COLO668 (cell line): ENCODE results near the gene SIN3B.
"Not testable (repeated sequence)": the region's sequence is repeated elsewhere in the genome, so short reads cannot be mapped to it uniquely, and the experiment has no call there.

ENCODE experiments used
- DNase-seq: peaks from one replicate; lab custom pipeline; 2025; ENCODE audit not compliant: unreplicated experiment; lab: John Stamatoyannopoulos, UW

The SIN3B gene, protein sequence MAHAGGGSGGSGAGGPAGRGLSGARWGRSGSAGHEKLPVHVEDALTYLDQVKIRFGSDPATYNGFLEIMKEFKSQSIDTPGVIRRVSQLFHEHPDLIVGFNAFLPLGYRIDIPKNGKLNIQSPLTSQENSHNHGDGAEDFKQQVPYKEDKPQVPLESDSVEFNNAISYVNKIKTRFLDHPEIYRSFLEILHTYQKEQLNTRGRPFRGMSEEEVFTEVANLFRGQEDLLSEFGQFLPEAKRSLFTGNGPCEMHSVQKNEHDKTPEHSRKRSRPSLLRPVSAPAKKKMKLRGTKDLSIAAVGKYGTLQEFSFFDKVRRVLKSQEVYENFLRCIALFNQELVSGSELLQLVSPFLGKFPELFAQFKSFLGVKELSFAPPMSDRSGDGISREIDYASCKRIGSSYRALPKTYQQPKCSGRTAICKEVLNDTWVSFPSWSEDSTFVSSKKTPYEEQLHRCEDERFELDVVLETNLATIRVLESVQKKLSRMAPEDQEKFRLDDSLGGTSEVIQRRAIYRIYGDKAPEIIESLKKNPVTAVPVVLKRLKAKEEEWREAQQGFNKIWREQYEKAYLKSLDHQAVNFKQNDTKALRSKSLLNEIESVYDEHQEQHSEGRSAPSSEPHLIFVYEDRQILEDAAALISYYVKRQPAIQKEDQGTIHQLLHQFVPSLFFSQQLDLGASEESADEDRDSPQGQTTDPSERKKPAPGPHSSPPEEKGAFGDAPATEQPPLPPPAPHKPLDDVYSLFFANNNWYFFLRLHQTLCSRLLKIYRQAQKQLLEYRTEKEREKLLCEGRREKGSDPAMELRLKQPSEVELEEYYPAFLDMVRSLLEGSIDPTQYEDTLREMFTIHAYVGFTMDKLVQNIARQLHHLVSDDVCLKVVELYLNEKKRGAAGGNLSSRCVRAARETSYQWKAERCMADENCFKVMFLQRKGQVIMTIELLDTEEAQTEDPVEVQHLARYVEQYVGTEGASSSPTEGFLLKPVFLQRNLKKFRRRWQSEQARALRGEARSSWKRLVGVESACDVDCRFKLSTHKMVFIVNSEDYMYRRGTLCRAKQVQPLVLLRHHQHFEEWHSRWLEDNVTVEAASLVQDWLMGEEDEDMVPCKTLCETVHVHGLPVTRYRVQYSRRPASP

DNA sequence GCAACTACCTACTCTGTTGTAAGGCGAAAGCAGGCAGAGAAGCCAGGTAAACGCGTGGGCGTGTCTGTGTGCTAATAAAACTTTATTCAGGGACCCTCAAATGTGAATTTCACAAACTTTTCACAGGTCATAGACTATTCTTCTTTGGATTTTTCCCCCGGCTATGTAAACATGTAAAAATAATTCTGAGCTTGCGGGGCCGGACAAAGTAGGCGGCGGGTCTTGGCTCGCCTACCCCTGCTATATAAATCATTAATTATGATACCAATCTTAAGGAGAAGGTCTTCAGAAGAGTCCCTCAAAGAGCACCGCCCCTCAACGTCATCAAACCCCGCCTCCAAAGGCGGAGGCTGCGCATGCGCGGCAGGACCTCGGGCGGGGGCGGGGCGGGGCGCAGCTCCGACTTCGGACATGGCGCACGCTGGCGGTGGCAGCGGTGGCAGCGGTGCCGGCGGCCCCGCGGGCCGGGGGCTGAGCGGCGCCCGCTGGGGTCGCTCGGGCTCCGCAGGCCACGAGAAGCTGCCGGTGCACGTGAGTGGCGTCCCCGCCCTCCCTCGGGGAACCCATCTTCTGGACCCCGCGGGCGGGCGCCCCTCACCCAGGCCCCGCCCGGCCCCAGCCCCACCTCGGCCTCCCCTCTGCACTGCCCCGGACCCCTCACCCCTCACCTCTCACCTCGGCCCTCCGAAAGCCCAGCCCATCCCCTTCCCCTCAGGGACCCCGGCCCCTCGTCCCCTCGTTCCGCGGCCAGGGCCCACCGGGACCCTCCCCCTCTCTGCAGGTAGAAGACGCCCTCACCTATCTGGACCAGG is at the start of gene SIN3B:
TSS of gene SIN3B (plus strand) at position 389 of the 812 bp plus-strand sequence. CDS start at position 412, 23 bp downstream.
- DNase-seq: peak; percentile 85

DNA sequence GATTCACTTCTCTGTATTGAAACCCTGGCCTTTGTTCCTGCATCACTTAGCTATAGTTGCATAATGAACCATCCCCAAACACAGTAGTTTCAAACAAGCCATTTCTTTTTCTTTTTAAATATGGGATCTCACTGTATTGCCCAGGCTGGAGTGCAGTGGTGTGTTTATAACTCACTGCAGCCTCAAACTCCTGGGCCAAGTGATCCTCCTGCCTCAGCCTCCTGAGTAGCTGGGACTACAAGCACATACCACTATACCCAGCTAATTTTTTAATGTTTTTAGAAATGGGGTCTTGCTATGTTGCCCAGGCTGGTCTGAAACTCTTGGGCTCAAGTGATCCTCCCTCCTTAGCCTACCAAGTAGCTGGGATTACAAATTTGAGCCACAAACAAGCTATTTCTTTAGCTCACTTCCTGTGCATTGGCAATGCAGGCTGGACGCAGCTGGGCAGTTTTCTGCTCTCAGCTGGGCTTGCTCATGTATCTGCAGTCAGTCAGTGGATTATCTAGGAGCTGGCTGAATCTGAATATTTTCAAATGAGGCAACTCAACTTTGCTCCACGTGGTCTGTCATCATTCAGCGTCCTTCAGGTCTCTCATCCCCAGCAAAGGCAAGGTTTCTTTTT is 49.5 kb upstream of the SIN3B start:
- DNase-seq: no peak

DNA sequence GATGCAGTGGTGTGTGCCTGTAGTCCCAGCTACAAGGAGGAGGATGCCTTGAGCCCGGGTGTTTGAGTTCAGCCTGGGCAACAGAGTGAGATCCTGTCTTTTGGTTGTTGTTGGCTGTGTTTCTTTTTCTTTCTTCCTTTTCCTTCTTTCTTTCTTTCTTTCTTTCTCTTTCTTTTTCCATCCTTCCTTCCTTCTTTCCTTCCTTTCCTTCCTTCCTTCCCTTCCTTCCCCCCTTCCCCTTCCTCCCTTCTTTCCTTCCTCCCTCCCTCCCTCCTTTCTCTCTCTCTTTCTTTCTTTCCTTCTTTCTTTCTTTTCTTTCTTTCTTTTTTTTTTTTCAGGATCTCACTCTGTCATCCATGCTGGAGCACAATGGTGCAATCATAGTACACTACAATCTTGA is 46.5 kb upstream of the SIN3B start:
- no peak for DNase-seq

DNA sequence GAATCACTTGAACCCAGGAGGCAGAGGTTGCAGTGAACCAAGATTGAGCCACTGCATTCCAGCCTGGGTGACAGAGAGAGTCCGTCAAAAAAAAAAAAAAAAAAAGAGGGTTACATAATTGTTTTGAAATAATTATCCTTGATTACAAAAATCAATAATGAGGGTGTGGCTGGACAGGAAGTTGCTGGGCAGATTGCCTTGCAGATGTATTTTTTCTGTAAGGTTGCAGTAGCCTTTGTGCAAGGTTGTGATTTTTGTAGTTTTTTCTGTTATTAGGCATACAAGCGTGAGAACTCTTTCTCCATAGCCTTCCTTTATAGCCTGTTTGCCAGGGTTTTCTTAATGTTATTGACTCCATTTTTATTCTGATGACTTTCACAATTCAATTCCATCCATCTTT is 40.7 kb upstream of the SIN3B start:
- DNase-seq: no peak

DNA sequence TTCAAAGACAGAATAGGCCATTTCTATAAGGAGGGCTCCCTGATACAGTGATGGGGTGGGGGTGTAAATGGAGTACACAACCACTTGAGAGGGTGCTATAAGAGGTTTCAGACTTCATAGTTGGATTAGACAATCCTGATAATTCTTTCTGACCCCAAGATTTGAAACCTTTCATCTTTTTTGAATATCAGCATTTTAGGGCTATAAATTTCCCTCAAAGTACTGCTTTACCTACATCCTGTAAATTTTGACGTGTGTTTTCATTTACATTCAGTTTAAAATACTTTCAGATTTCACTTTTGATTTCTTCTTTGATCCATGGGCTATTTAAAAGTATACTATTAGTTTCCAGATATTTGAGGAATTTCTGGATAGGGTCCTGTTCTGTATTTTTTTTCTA is 40.0 kb upstream of the SIN3B start:
- DNase-seq: no peak

GRCh38 chr19:16790051-16790450 is 39.1 kb upstream of the SIN3B start:
- no peak for DNase-seq

DNA sequence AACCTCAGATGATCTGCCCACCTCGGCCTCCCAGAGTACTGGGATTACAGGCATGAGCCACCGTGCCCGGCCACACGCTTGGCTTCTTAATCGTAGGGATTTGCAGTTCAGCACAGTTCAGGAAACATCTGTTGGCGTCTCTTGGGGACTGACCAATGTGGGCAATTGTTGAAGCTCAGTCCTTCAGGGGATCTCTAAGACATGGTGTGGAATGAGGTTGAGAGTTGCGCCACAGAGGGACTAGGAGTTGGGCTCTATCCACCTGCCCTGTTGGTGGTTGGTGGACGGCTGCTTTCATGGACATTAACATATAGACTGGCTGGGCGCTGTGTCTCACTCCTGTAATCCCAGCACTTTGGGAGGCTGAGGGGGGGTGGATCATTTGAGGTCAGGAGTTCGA is 37.3 kb upstream of the SIN3B start:
- no peak for DNase-seq

- no peak for DNase-seq
These were observed 34.4 kb upstream of the SIN3B start for GRCh38 chr19:16794456-16795441.

DNA sequence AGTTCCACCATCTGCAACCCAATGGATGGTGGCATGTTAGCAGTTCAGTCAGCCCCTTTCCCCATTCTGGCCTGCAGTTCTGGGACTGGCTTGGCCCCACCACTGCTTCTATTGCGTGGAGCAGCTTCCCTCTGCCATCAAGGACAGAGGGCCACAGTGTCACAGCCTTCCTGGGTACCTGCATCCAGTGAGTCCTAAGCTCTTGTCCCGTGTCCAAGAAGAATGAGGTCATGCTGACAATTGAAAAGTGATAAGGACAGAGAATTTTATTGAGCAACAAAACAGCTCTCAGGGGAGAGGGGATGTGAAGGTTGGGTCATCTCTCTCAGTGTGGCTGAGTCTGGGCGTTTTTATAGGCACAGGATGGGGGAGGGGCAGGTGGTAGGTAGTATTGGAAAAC is 33.5 kb upstream of the SIN3B start:
- no peak for DNase-seq

DNA sequence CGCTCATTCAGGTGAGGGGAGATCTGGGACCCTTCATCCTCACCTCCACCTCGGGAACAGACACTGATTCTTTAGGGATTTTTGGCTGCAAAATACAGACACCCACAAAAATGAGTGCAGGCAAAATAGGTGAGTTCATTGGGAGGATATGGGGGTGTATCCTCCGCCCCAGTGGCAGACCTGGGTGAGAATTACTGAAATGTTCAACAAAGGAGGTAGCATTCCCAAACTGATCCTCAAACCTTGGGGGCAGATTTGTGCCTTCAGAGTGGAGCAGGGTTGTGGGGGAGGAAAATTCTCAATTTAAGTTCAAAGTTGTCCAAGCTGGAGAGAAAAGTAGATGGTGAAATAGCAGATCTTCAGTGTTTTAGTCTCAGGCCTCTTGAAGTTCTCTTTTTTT is 31.3 kb upstream of the SIN3B start:
- DNase-seq: no peak

GRCh38 chr19:16798326-16798725 is 30.9 kb upstream of the SIN3B start:
- not testable (repeated sequence) for DNase-seq

DNA sequence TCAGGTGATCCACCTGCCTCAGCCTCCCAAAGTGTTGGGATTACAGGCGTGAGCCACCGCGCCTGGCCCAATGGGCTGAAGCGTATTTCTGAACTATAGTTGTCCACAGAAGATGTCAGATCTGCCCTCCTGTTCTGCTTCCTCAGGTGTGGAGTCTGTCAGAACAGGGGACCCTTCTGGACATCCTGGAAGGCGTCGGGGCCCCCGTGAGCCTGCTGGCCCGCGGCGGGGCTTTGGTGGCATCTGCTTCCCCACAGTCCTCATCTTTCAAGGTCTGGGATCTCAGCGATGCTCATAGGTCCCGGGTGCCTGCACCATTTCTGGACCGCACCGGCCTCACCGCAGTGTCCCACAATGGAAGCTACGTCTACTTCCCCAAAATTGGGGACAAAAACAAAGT is 29.5 kb upstream of the SIN3B start:
- no peak for DNase-seq

DNA sequence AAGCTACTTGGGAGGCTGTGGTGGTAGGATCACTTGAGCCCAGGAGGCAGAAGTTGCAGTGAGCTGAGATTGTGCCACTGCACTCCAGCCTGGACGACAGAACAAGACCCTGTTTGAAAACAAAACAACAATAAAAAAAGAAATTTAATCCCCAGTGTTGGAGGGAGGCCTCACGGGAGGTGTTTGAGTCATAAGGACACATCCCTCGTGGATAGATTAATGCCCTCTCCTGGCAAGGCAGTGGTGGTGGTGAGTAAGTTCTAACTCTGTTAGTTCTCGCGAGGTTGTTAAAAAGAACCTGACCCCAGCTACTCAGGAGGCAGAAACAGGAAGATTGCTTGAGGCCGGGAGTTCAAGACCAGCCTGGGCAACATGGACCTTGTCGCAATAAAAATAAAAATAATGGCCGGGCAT is 27.6 kb upstream of the SIN3B start:
- no peak for DNase-seq

GRCh38 chr19:16804176-16804575 is 25.0 kb upstream of the SIN3B start:
- DNase-seq: no peak

DNA sequence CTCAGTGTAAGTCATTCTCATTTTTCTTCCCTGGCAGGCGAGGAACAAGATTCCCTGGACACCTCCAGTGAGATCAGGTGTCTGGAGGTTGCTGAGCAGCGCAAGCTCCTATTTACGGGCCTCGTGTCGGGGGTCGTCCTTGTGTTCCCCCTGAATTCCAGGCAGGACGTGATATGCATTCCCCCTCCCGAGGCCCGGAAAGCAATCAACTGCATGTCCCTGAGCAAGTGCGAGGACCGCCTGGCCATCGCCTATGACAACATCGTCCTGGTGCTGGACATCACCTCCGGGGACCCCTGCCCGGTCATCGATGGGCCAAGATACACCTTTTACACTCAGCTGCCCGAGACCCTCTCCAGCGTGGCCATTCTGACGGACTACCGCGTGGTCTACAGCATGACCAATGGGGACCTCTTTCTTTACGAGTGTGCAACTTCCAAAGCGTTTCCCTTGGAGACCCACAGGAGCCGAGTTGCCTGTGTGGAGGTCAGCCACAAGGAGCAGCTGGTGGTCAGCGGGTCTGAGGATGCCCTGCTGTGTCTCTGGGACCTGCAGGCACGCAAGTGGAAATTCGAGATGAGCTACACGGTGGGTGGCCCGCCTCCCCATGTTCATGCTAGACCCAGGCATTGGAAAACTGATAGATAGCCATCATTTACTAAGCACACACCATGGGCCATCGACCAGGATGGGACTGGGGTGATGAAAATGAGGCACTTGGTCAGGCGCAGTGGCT is 21.5 kb upstream of the SIN3B start:
- no peak for DNase-seq

DNA sequence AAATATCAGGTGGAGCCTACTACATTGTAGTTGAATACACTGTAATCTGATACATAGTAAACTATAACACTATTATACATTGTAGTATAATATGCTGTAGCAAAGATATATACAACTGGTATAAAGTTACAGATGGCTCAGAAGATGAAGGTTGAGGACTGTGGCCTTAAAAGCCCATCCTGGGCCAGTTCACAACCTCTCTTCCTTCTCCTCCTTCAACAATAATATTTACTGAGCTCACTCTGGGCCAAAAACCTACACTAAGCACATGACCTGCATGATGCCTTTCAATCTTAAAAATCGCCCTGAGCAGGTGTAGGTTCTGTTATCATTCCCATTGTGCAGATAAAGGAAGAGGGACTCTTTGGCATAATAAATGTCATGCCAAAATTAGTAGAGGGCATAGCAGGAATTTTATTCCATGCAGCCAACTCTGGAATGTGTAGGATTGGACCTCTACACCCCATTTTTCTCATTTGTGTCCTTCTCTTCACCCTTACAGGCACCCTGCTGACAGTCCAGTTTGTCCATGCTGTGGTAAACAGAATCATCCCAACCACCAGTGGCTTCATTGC is 14.6 kb upstream of the SIN3B start:
- DNase-seq: peak; percentile 12

DNA sequence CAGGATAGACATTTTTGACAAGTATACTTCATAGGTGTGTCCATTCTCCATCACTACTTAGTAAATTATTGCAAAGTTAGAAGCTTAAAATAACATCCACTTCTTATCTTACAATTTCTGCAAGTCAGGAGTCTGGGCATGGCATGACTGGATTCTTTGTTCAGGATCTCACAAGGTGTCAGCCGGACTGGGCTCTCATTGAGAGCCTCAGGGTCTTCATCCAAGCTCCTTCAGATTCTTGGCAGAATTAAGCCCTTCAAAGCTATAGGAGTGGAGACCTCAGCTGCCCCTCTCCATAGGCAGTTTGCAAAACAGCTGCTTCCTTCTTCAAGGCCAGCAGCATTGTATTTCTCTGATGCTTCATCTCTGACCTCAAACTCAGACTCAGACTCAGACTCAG is 9.1 kb upstream of the SIN3B start:
- no peak for DNase-seq

GRCh38 chr19:16821081-16821480 is 8.1 kb upstream of the SIN3B start:
- DNase-seq: no peak
